GOT3 (cell line): ENCODE measurements around the gene C10orf62.
A peak's percentile ranks its signal among the peaks of the same experiment; 100 is the strongest.
"Not testable (repeated sequence)": the region's sequence is repeated elsewhere in the genome, so short reads cannot be mapped to it uniquely, and the experiment has no call there.

Experiments
- DNase-seq: peaks from one replicate; lab custom pipeline; 2025; ENCODE audit warnings: mixed read lengths; lab: John Stamatoyannopoulos, UW

The C10orf62 gene

GRCh38 chr10:97564776-97565175, 24.7 kb upstream of the C10orf62 start:
- DNase-seq: no peak

- no peak for DNase-seq
Observed at GRCh38 chr10:97566336-97566996, 23.1 kb upstream of the C10orf62 start.

- no peak for DNase-seq
Observed at GRCh38 chr10:97567891-97568290, 21.6 kb upstream of the C10orf62 start.

- DNase-seq: no peak
Observed at GRCh38 chr10:97570146-97570788, 19.3 kb upstream of the C10orf62 start.

- no peak for DNase-seq
Observed at GRCh38 chr10:97570789-97571471, 18.6 kb upstream of the C10orf62 start.

- no peak for DNase-seq
Observed at GRCh38 chr10:97571622-97572021, 17.9 kb upstream of the C10orf62 start.

GRCh38 chr10:97572214-97572989, 17.1 kb upstream of the C10orf62 start, which contains the start of gene ANKRD2:
TSS of gene ANKRD2 (plus strand) at chr10:97572779. CDS start at chr10:97572789, 10 bp downstream.
- peak; percentile 36 for DNase-seq

GRCh38 chr10:97573021-97573420, 16.5 kb upstream of the C10orf62 start:
- no peak for DNase-seq

- DNase-seq: no peak
Observed at GRCh38 chr10:97573672-97574071, 15.8 kb upstream of the C10orf62 start.

GRCh38 chr10:97574374-97575126, 15.0 kb upstream of the C10orf62 start:
- DNase-seq: peak; percentile 32

- DNase-seq: no peak
Observed at GRCh38 chr10:97575127-97575668, 14.3 kb upstream of the C10orf62 start.

- DNase-seq: not testable (repeated sequence)
Observed at GRCh38 chr10:97576487-97576886, 13.0 kb upstream of the C10orf62 start.

- no peak for DNase-seq
Observed at GRCh38 chr10:97577701-97578100, 11.8 kb upstream of the C10orf62 start.

GRCh38 chr10:97578171-97578844, 11.2 kb upstream of the C10orf62 start:
- no peak for DNase-seq

GRCh38 chr10:97580421-97581367, 8.8 kb upstream of the C10orf62 start:
- no peak for DNase-seq

- DNase-seq: no peak
Observed at GRCh38 chr10:97582169-97582568, 7.4 kb upstream of the C10orf62 start.

GRCh38 chr10:97583476-97583875, 6.0 kb upstream of the C10orf62 start:
- DNase-seq: no peak

GRCh38 chr10:97584060-97584797, 5.3 kb upstream of the C10orf62 start, which contains the start of gene HOGA1:
TSS of gene HOGA1 (plus strand) at chr10:97584389. CDS start at chr10:97584704, 315 bp downstream.
- DNase-seq: peak; percentile 68
